GM23338 (cell line): ENCODE data around the gene RNU5B-1. TPM values are rescaled to one million over a fixed set of nuclear protein-coding genes. Genes with fewer than 3 reads are reported as not detected.

Experiments used
- ATAC-seq: fragments of 200-7000 bp; cut with Tn5 transposase; 3 replicates; pipeline ENCODE4 v1.9.1; 2020
- DNase-seq: peaks from one replicate; pipeline ENCODE4 v3.0.0-alpha.2; 2015; ENCODE audit warnings: low spot score
- H2AFZ ChIP-seq: fragments of 200-600 bp; sonication (generic); 2 replicates; pipeline ENCODE4 v1.8.0; 2016; ENCODE audit warnings: antibody characterized with exemption, mild to moderate bottlenecking, moderate library complexity
- H3F3A ChIP-seq: fragments of 200-600 bp; sonication (generic); replicated peaks from 2 replicates; pipeline ENCODE4 v1.8.0; 2017; ENCODE audit warnings: antibody characterized with exemption, mixed run types, low read depth
- H3K27ac ChIP-seq: fragments of 200-600 bp; sonication (generic); 2 replicates; pipeline ENCODE4 v1.6.1; 2016; ENCODE audit warnings: low read depth
- H3K27me3 ChIP-seq: fragments of 200-600 bp; sonication (generic); 2 replicates; pipeline ENCODE4 v1.8.0; 2016; ENCODE audit warnings: mild to moderate bottlenecking, mixed run types, moderate library complexity; ENCODE audit not compliant: insufficient read depth
- H3K36me3 ChIP-seq: fragments of 200-600 bp; sonication (generic); 2 replicates; pipeline ENCODE4 v1.8.0; 2016; ENCODE audit warnings: mild to moderate bottlenecking; ENCODE audit not compliant: insufficient read depth
- H3K4me1 ChIP-seq: fragments of 200-600 bp; sonication (generic); 2 replicates; pipeline ENCODE4 v1.8.0; 2016; ENCODE audit warnings: mild to moderate bottlenecking, moderate library complexity; ENCODE audit not compliant: insufficient read depth
- H3K4me2 ChIP-seq: fragments of 200-600 bp; sonication (generic); 2 replicates; pipeline ENCODE4 v1.7.1; 2017; ENCODE audit warnings: mixed run types
- H3K4me3 ChIP-seq: fragments of 200-600 bp; sonication (generic); 2 replicates; pipeline ENCODE4 v1.6.1; 2016; ENCODE audit warnings: mixed run types
- H3K79me2 ChIP-seq: fragments of 200-600 bp; sonication (generic); replicated peaks from 2 replicates; pipeline ENCODE4 v1.8.0; 2017; ENCODE audit warnings: mild to moderate bottlenecking; ENCODE audit not compliant: insufficient read depth
- H3K9me2 ChIP-seq: fragments of 200-600 bp; sonication (generic); 2 replicates; pipeline ENCODE4 v1.8.0; 2017; ENCODE audit not compliant: insufficient read depth
- H4K20me1 ChIP-seq: fragments of 200-600 bp; sonication (generic); replicated peaks from 2 replicates; pipeline ENCODE4 v1.8.0; 2017; ENCODE audit warnings: mild to moderate bottlenecking; ENCODE audit not compliant: insufficient read depth
- H3K27ac Mint-ChIP-seq: 2 replicates; pipeline ENCODE4 v1.8.0; 2020; ENCODE audit warnings: inconsistent platforms, mild to moderate bottlenecking, moderate library complexity, mixed read lengths
- H3K27me3 Mint-ChIP-seq: 3 replicates; pipeline ENCODE4 v1.8.0; 2022; ENCODE audit warnings: low read depth, mild to moderate bottlenecking, moderate library complexity, mixed read lengths, inconsistent platforms; ENCODE audit not compliant: insufficient read depth, poor library complexity
- H3K36me3 Mint-ChIP-seq: 3 replicates; pipeline ENCODE4 v1.8.0; 2021; ENCODE audit warnings: low read depth, mild to moderate bottlenecking, inconsistent platforms, moderate library complexity, mixed read lengths
- H3K4me1 Mint-ChIP-seq: 3 replicates; pipeline ENCODE4 v1.8.0; 2020; ENCODE audit warnings: mild to moderate bottlenecking, inconsistent platforms, mixed read lengths
- H3K4me3 Mint-ChIP-seq: 3 replicates; pipeline ENCODE4 v1.8.0; 2021; ENCODE audit warnings: moderate library complexity, mild to moderate bottlenecking, inconsistent platforms, mixed read lengths
- H3K9me3 Mint-ChIP-seq: 3 replicates; pipeline ENCODE4 v1.8.0; 2020; ENCODE audit warnings: moderate library complexity, mild to moderate bottlenecking, inconsistent platforms, mixed read lengths
- EZH2phosphoT487 ChIP-seq: fragments of 200-600 bp; sonication (generic); IDR thresholded peaks from one replicate; pipeline ENCODE4 v1.8.1; 2018; ENCODE audit warnings: antibody characterized with exemption; ENCODE audit not compliant: unreplicated experiment
- NANOG ChIP-seq: IDR thresholded peaks from 2 replicates; pipeline ENCODE4 v1.6.1; 2016; ENCODE audit warnings: antibody characterized with exemption, borderline replicate concordance
- STAT1 ChIP-seq: IDR thresholded peaks from one replicate; pipeline ENCODE4 v1.6.1; 2016; ENCODE audit warnings: antibody characterized with exemption; ENCODE audit not compliant: unreplicated experiment
- ZNF114 ChIP-seq: fragments of 250-450 bp; sonication (Bioruptor Pico); IDR thresholded peaks from 2 replicates; pipeline ENCODE4 v1.5.0; 2020; ENCODE audit warnings: mild to moderate bottlenecking, moderate library complexity
- ZNF462 ChIP-seq: fragments of 250-450 bp; sonication (Bioruptor Pico); IDR thresholded peaks from 2 replicates; pipeline ENCODE4 v1.5.0; 2020; ENCODE audit warnings: mild to moderate bottlenecking, moderate library complexity
- polyA plus RNA-seq: library from polyadenylated mRNA; unstranded; fragments of >200 nt; fragmentation: Nextera tagmentation; extraction: Ambion mirVana; gene quantifications from 2 replicates; pipeline ENCODE4 v1.2.1, GENCODE V29; 2016
- total RNA-seq: library from RNA; depleted of rRNA; stranded (reverse); fragments of >200 nt; shearing (Covaris generic); gene quantifications from 2 replicates; pipeline ENCODE4 v1.2.3, GENCODE V29; 2014

The RNU5B-1 gene
- total and polyA plus RNA-seq, 2 experiments from 2014 or later = not detected

GRCh38 chr15:65275104-65275727 lies 29.3 kb upstream of the RNU5B-1 start (continued):
- TF ChIP-seq ZNF462 (CRISPR knock-in tag) (no peak), EZH2phosphoT487 (no peak)

- no peaks in the 10 kb centered on the region for H3K27me3 ChIP-seq
- Mint-ChIP-seq H3K4me3 (no peak overlapping the region), H3K4me1 (no peaks in the 10 kb centered on the region; the same call in 2 of the 3 replicates), H3K27ac (no peak overlapping the region), H3K9me3 (no peaks in the 10 kb centered on the region), H3K36me3 (no peaks in the 10 kb centered on the region), H3K27me3 (no peaks in the 10 kb centered on the region)
- H3F3A ChIP-seq = no peaks in the 10 kb centered on the region
- no peaks in the 10 kb centered on the region for H4K20me1 ChIP-seq
- H3K9me2 ChIP-seq = no peaks in the 10 kb centered on the region
- H3K4me1 ChIP-seq = no peaks in the 10 kb centered on the region
- no peaks in the 10 kb centered on the region for H3K36me3 ChIP-seq
- H3K79me2 ChIP-seq = no peaks in the 10 kb centered on the region
- DNase-seq (no peak), ATAC-seq (no peak)
- H2AFZ ChIP-seq = no peak overlapping the region
- no peak overlapping the region for H3K4me2 ChIP-seq
- no peak overlapping the region for H3K4me3 ChIP-seq
- no peak overlapping the region for H3K27ac ChIP-seq
- TF ChIP-seq ZNF462 (CRISPR knock-in tag) (no peak), EZH2phosphoT487 (no peak), STAT1 (no peak), ZNF114 (CRISPR knock-in tag) (no peak), NANOG (no peak)
These were observed 28.8 kb upstream of the RNU5B-1 start for GRCh38 chr15:65275728-65276126.
